WTC11 (cell line): ENCODE measurements around the gene NFAM1. TPM values are rescaled to one million over a fixed set of nuclear protein-coding genes. Genes with fewer than 3 reads are reported as not detected.

ENCODE experiments used
- ATAC-seq: fragments of 200-7000 bp; cut with Tn5 transposase; 2 replicates; pipeline ENCODE4 v1.10.0; 2021; ENCODE audit warnings: mild to moderate bottlenecking, moderate library complexity
- CTCF ChIA-PET: fragments of 300-600 bp; sonication (Branson Sonifier 250); formaldehyde crosslinking; loops from one replicate; lab custom pipeline; 2021; ENCODE audit warnings: antibody characterized with exemption; lab: Charles Lee
- POLR2A ChIA-PET: fragments of 350-600 bp; sonication (Branson Sonifier 250); formaldehyde crosslinking; loops from one replicate; lab custom pipeline; 2021; ENCODE audit warnings: antibody characterized with exemption; lab: Charles Lee
- DNase-seq: peaks from one replicate; pipeline ENCODE4 v3.0.0; 2021; ENCODE audit warnings: low spot score
- H3K27ac Mint-ChIP-seq: 2 replicates; pipeline ENCODE4 v1.8.0; 2021; ENCODE audit warnings: mixed read lengths
- H3K27me3 Mint-ChIP-seq: 2 replicates; pipeline ENCODE4 v1.8.0; 2021; ENCODE audit warnings: low read depth, mild to moderate bottlenecking, moderate library complexity, mixed read lengths
- H3K36me3 Mint-ChIP-seq: 2 replicates; pipeline ENCODE4 v1.8.0; 2021; ENCODE audit warnings: mixed read lengths
- H3K4me1 Mint-ChIP-seq: 2 replicates; pipeline ENCODE4 v1.8.0; 2022; ENCODE audit warnings: mixed read lengths
- H3K4me3 Mint-ChIP-seq: 2 replicates; pipeline ENCODE4 v1.8.0; 2021; ENCODE audit warnings: mild to moderate bottlenecking, moderate library complexity, mixed read lengths
- H3K9me3 Mint-ChIP-seq: 2 replicates; pipeline ENCODE4 v1.8.0; 2021; ENCODE audit warnings: mixed read lengths
- CBFB ChIP-seq: sonication (generic); formaldehyde crosslinking; IDR thresholded peaks from 2 replicates; pipeline ENCODE4 v1.8.1; 2022; ENCODE audit warnings: mild to moderate bottlenecking, low read depth, missing genetic modification reagents
- CREM ChIP-seq: sonication (generic); formaldehyde crosslinking; IDR thresholded peaks from 2 replicates; pipeline ENCODE4 v1.8.1; 2022; ENCODE audit warnings: mild to moderate bottlenecking, missing genetic modification reagents, moderate library complexity
- EMX1 ChIP-seq: fragments of 250-450 bp; sonication (Bioruptor Pico); IDR thresholded peaks from 2 replicates; pipeline ENCODE4 v1.8.0; 2021; ENCODE audit warnings: mild to moderate bottlenecking
- ETV6 ChIP-seq: sonication (generic); formaldehyde crosslinking; IDR thresholded peaks from 2 replicates; pipeline ENCODE4 v1.8.1; 2022; ENCODE audit warnings: mild to moderate bottlenecking, missing genetic modification reagents
- FOXK1 ChIP-seq: sonication (generic); formaldehyde crosslinking; IDR thresholded peaks from 2 replicates; pipeline ENCODE4 v1.8.0; 2022; ENCODE audit warnings: mild to moderate bottlenecking, moderate library complexity, missing genetic modification reagents
- GABPB1 ChIP-seq: sonication (generic); formaldehyde crosslinking; IDR thresholded peaks from 2 replicates; pipeline ENCODE4 v1.8.1; 2023; ENCODE audit warnings: mild to moderate bottlenecking, missing genetic modification reagents
- KAT7 ChIP-seq: sonication (generic); formaldehyde crosslinking; IDR thresholded peaks from 2 replicates; pipeline ENCODE4 v1.8.1; 2023; ENCODE audit warnings: missing genetic modification reagents, mild to moderate bottlenecking, borderline replicate concordance
- NFATC4 ChIP-seq: fragments of 250-450 bp; sonication (Bioruptor Pico); IDR thresholded peaks from 2 replicates; pipeline ENCODE4 v1.9.0; 2021; ENCODE audit warnings: mild to moderate bottlenecking
- NFYB ChIP-seq: sonication (generic); formaldehyde crosslinking; conservative IDR thresholded peaks from 2 replicates; pipeline ENCODE4 v1.8.0; 2022; ENCODE audit warnings: low read depth, missing genetic modification reagents
- PRRX2 ChIP-seq: fragments of 250-450 bp; sonication (Bioruptor Pico); IDR thresholded peaks from 2 replicates; pipeline ENCODE4 v1.8.0; 2021; ENCODE audit warnings: mild to moderate bottlenecking
- RORB ChIP-seq: fragments of 250-450 bp; sonication (Bioruptor Pico); IDR thresholded peaks from 2 replicates; pipeline ENCODE4 v1.9.0; 2021; ENCODE audit warnings: mild to moderate bottlenecking
- SOX15 ChIP-seq: fragments of 250-450 bp; sonication (Bioruptor Pico); IDR thresholded peaks from 2 replicates; pipeline ENCODE4 v1.9.0; 2021; ENCODE audit warnings: mild to moderate bottlenecking
- SP1 ChIP-seq: sonication (generic); formaldehyde crosslinking; conservative IDR thresholded peaks from 2 replicates; pipeline ENCODE4 v1.8.1; 2022; ENCODE audit warnings: missing genetic modification reagents
- TCF7 ChIP-seq: sonication (generic); formaldehyde crosslinking; IDR thresholded peaks from 2 replicates; pipeline ENCODE4 v1.8.0; 2022; ENCODE audit warnings: mild to moderate bottlenecking, low read depth, missing genetic modification reagents, moderate library complexity
- TEAD4 ChIP-seq: sonication (generic); formaldehyde crosslinking; IDR thresholded peaks from 2 replicates; pipeline ENCODE4 v1.8.0; 2022; ENCODE audit warnings: mild to moderate bottlenecking, missing genetic modification reagents
- USF2 ChIP-seq: sonication (generic); formaldehyde crosslinking; IDR thresholded peaks from 2 replicates; pipeline ENCODE4 v1.8.1; 2023; ENCODE audit warnings: mild to moderate bottlenecking, missing genetic modification reagents, moderate library complexity
- ZBTB21 ChIP-seq: sonication (generic); formaldehyde crosslinking; IDR thresholded peaks from 2 replicates; pipeline ENCODE4 v1.8.1; 2023; ENCODE audit warnings: mild to moderate bottlenecking, missing genetic modification reagents, borderline replicate concordance
- ZNF121 ChIP-seq: sonication (generic); formaldehyde crosslinking; IDR thresholded peaks from 2 replicates; pipeline ENCODE4 v1.8.0; 2023; ENCODE audit warnings: missing genetic modification reagents
- ZNF232 ChIP-seq: sonication (generic); formaldehyde crosslinking; IDR thresholded peaks from 2 replicates; pipeline ENCODE4 v1.8.0; 2022; ENCODE audit warnings: mild to moderate bottlenecking, missing genetic modification reagents
- ZNF263 ChIP-seq: sonication (generic); formaldehyde crosslinking; IDR thresholded peaks from 2 replicates; pipeline ENCODE4 v1.8.1; 2022; ENCODE audit warnings: low read depth, mild to moderate bottlenecking, moderate library complexity, missing genetic modification reagents
- ZNF423 ChIP-seq: fragments of 250-450 bp; sonication (Bioruptor Pico); IDR thresholded peaks from 2 replicates; pipeline ENCODE4 v2.1.2; 2022; ENCODE audit warnings: mild to moderate bottlenecking, moderate library complexity
- total RNA-seq: library from RNA; stranded (reverse); gene quantifications from 3 replicates; pipeline ENCODE4 v1.2.3, GENCODE V29; 2021
- TF ChIP-seq, protein P1 (sequence below): sonication (generic); formaldehyde crosslinking; IDR thresholded peaks from 2 replicates; pipeline ENCODE4 v1.8.1; 2022; ENCODE audit warnings: low read depth, mild to moderate bottlenecking, moderate library complexity, missing genetic modification reagents, borderline replicate concordance
- TF ChIP-seq, protein P2 (sequence below): fragments of 200-600 bp; IDR thresholded peaks from 2 replicates; pipeline ENCODE4 v1.8.0; 2022; ENCODE audit warnings: antibody characterized with exemption
- TF ChIP-seq, protein P3 (sequence below): sonication (generic); formaldehyde crosslinking; IDR thresholded peaks from 2 replicates; pipeline ENCODE4 v1.8.1; 2022; ENCODE audit warnings: missing genetic modification reagents, borderline replicate concordance
- TF ChIP-seq, protein P4 (sequence below): sonication (generic); formaldehyde crosslinking; IDR thresholded peaks from 2 replicates; pipeline ENCODE4 v1.8.0; 2023; ENCODE audit warnings: missing genetic modification reagents

Gene NFAM1
- total RNA-seq, 1 experiment from 2014 or later = 1.6 TPM

DNA sequence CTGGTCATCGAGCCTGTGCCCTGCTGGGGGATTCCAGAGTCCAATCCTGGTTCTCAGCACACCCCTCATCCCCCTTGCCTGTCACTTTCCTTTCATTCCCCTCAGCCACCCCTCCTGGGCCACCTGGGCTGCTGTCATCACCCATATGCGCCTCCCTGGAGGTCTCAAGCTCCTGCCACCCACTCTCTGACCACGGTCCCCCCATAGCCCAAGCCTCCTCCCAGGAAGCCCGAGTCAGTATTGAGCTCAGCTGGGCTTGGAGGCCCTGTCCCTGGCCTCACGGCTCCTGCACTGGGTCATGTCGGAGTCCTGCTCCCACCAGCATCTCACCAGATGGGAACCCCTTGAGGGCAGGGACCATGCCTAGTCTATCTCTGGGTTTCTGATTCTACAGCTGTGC is 44.6 kb downstream of the NFAM1 start:
- H3K27ac Mint-ChIP-seq = no peak overlapping the region
- no peak overlapping the region for H3K4me3 Mint-ChIP-seq
- peaks cover 12% of the 10 kb centered on the region for H3K27me3 Mint-ChIP-seq
- no peak for TF ChIP-seq KAT7 (CRISPR knock-in tag)
- TF ChIP-seq, protein P1, sequence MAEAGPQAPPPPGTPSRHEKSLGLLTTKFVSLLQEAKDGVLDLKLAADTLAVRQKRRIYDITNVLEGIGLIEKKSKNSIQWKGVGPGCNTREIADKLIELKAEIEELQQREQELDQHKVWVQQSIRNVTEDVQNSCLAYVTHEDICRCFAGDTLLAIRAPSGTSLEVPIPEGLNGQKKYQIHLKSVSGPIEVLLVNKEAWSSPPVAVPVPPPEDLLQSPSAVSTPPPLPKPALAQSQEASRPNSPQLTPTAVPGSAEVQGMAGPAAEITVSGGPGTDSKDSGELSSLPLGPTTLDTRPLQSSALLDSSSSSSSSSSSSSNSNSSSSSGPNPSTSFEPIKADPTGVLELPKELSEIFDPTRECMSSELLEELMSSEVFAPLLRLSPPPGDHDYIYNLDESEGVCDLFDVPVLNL = no peak
- ATAC-seq = no peak
- H3K4me1 Mint-ChIP-seq = 0 out of 2 replicates have a peak, but pooled peaks cover 3% of the 10 kb centered on the region
- no peak for DNase-seq
- H3K9me3 Mint-ChIP-seq = no peaks in the 10 kb centered on the region
- CTCF ChIA-PET = no interaction called here
- no peaks in the 10 kb centered on the region for H3K36me3 Mint-ChIP-seq
- POLR2A ChIA-PET = no interaction called here

DNA sequence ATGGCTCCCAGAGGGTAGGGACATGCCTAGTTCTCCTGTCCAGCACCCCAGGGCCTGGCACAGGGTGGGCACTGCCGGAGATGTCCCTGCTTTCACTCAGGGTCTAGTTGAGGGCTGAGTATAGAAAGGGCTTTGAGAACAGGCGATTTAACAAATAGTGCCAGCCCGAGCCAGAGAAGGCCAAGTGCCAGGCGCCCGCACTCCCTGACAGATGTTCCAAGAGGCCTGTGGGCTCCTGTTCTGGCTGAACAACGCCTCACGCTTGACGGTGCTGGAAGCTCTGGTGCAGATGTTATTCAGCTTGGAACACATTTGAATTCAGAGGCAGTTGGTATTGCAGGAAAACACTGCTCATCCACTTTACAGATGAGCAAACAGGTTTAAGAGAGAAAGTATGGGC is 46.5 kb downstream of the NFAM1 start:
- POLR2A ChIA-PET = no interaction called here
- no peak overlapping the region for H3K27ac Mint-ChIP-seq
- DNase-seq = no peak
- no peaks in the 10 kb centered on the region for H3K9me3 Mint-ChIP-seq
- H3K4me3 Mint-ChIP-seq = no peak overlapping the region
- CTCF ChIA-PET = interaction anchor here (1.2 kb wide), 1 partner anchor 216 kb away, joined by 3 read pairs; no protein-coding TSS in a partner anchor
- H3K4me1 Mint-ChIP-seq = peaks cover 9% of the 10 kb centered on the region
- H3K27me3 Mint-ChIP-seq = peaks cover 6% of the 10 kb centered on the region
- TF ChIP-seq SOX15 (CRISPR knock-in tag) (no peak), RORB (CRISPR knock-in tag) (no peak), GABPB1 (no peak), ETV6 (CRISPR knock-in tag) (no peak), SP1 (no peak), NFYB (CRISPR knock-in tag) (no peak)
- no peak for ATAC-seq
- H3K36me3 Mint-ChIP-seq = no peaks in the 10 kb centered on the region

- H3K27ac Mint-ChIP-seq = no peak overlapping the region
- DNase-seq (no peak), ATAC-seq (no peak)
- ChIA-PET CTCF (interaction anchor here (0.8 kb wide), 1 partner anchor 9 kb away, joined by 4 read pairs; no protein-coding TSS in a partner anchor), POLR2A (no interaction called here)
- H3K4me1 Mint-ChIP-seq = peaks cover 16% of the 10 kb centered on the region
- no peaks in the 10 kb centered on the region for H3K36me3 Mint-ChIP-seq
- H3K4me3 Mint-ChIP-seq = no peak overlapping the region
- no peaks in the 10 kb centered on the region for H3K9me3 Mint-ChIP-seq
- TF ChIP-seq CBFB (CRISPR knock-in tag) = no peak
- TF ChIP-seq, protein P2, sequence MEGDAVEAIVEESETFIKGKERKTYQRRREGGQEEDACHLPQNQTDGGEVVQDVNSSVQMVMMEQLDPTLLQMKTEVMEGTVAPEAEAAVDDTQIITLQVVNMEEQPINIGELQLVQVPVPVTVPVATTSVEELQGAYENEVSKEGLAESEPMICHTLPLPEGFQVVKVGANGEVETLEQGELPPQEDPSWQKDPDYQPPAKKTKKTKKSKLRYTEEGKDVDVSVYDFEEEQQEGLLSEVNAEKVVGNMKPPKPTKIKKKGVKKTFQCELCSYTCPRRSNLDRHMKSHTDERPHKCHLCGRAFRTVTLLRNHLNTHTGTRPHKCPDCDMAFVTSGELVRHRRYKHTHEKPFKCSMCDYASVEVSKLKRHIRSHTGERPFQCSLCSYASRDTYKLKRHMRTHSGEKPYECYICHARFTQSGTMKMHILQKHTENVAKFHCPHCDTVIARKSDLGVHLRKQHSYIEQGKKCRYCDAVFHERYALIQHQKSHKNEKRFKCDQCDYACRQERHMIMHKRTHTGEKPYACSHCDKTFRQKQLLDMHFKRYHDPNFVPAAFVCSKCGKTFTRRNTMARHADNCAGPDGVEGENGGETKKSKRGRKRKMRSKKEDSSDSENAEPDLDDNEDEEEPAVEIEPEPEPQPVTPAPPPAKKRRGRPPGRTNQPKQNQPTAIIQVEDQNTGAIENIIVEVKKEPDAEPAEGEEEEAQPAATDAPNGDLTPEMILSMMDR = no peak
- TF ChIP-seq, protein P3, sequence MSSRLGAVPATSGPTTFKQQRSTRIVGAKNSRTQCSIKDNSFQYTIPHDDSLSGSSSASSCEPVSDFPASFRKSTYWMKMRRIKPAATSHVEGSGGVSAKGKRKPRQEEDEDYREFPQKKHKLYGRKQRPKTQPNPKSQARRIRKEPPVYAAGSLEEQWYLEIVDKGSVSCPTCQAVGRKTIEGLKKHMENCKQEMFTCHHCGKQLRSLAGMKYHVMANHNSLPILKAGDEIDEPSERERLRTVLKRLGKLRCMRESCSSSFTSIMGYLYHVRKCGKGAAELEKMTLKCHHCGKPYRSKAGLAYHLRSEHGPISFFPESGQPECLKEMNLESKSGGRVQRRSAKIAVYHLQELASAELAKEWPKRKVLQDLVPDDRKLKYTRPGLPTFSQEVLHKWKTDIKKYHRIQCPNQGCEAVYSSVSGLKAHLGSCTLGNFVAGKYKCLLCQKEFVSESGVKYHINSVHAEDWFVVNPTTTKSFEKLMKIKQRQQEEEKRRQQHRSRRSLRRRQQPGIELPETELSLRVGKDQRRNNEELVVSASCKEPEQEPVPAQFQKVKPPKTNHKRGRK (CRISPR knock-in tag) = no peak
- TF ChIP-seq ZNF232 = no peak
- no peak for TF ChIP-seq ZBTB21 (CRISPR knock-in tag)
- no peak for TF ChIP-seq PRRX2 (CRISPR knock-in tag)
- TF ChIP-seq EMX1 (CRISPR knock-in tag) = no peak
- no peak for TF ChIP-seq ZNF263 (CRISPR knock-in tag)
- TF ChIP-seq CREM (CRISPR knock-in tag) = no peak
- no peak for TF ChIP-seq ZNF423
- TF ChIP-seq KAT7 (CRISPR knock-in tag) = no peak
- no peak for TF ChIP-seq TEAD4 (CRISPR knock-in tag)
- no peak for TF ChIP-seq ZNF121 (CRISPR knock-in tag)
- TF ChIP-seq TCF7 (CRISPR knock-in tag) = no peak
- TF ChIP-seq USF2 (CRISPR knock-in tag) = no peak
- TF ChIP-seq, protein P4, sequence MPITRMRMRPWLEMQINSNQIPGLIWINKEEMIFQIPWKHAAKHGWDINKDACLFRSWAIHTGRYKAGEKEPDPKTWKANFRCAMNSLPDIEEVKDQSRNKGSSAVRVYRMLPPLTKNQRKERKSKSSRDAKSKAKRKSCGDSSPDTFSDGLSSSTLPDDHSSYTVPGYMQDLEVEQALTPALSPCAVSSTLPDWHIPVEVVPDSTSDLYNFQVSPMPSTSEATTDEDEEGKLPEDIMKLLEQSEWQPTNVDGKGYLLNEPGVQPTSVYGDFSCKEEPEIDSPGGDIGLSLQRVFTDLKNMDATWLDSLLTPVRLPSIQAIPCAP = no peak
- TF ChIP-seq GABPB1 = no peak
- TF ChIP-seq ETV6 (CRISPR knock-in tag) = no peak
- no peak for TF ChIP-seq FOXK1 (CRISPR knock-in tag)
- no peak for TF ChIP-seq NFATC4
- peaks cover 9% of the 10 kb centered on the region for H3K27me3 Mint-ChIP-seq
Measured at GRCh38 chr22:42384506-42384905, 47.7 kb downstream of the NFAM1 start.
